GM12872 (cell line): ENCODE results near the gene PLXDC2.

Experiments
- TF ChIP-seq, protein P1 (sequence below): IDR thresholded peaks from 3 replicates; pipeline ENCODE4 v1.5.1; 2011; ENCODE audit warnings: low read depth, mild to moderate bottlenecking, low read length, moderate library complexity; ENCODE audit not compliant: insufficient read depth

PLXDC2 gene

DNA sequence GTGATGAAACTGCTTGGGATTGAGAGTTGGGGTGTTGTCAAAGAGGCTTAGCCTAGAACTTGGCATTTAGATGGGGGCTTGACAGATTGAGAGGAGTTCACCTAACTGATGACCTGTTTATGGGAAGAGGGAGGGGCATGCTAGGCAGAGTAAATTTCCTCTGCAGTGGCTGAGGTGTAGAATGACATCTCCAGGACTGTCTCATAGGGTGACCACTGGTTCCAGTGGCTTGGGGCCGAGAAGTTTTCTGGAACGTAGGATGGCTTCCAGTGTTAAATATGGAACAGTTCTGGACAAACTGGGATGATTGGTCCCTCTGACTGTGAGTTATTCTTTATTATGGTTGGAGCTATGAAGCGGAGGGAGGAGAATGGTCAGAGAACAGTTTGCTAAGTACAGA, 186.4 kb downstream of the PLXDC2 start:
- TF ChIP-seq, protein P1, sequence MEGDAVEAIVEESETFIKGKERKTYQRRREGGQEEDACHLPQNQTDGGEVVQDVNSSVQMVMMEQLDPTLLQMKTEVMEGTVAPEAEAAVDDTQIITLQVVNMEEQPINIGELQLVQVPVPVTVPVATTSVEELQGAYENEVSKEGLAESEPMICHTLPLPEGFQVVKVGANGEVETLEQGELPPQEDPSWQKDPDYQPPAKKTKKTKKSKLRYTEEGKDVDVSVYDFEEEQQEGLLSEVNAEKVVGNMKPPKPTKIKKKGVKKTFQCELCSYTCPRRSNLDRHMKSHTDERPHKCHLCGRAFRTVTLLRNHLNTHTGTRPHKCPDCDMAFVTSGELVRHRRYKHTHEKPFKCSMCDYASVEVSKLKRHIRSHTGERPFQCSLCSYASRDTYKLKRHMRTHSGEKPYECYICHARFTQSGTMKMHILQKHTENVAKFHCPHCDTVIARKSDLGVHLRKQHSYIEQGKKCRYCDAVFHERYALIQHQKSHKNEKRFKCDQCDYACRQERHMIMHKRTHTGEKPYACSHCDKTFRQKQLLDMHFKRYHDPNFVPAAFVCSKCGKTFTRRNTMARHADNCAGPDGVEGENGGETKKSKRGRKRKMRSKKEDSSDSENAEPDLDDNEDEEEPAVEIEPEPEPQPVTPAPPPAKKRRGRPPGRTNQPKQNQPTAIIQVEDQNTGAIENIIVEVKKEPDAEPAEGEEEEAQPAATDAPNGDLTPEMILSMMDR: no peak

DNA sequence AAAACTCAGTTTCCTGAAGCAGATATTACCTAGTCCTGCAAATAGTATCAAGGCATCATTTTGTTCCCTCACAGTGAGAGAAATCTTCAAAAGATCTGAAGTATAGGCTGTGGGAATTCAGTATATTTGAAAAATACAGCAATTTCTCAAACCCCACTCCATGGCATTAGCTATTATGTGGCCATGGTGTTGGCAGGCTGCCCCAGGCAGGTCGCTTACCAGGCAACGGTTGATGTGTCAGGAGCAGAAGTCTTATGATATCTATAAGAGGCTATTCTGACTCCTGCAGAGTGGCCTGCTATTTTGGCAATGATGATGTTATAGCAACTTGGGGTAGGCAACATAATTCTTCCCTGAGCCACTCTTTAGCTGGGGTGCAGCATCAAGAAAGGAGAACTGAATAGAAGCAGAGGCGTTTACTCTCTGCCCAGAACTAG, 187.9 kb downstream of the PLXDC2 start:
- TF ChIP-seq, protein P1: no peak

DNA sequence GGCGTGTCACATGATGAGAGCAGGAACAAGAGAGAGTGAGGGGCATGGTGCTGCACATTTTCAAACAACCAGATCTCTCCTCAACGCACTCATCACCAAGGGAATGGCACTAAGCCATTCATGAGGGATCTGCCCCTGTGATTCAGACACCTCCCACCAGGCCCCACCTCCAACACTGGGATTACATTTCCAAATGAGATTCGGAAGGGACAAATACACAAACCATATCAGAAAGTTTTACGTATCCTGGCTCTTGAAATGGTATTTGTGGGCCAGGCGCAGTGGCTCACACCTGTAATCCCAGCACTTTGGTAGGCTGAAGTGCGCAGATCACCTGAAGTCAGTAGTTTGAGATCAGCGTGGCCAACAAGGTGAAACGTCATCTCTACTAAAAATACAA, 189.4 kb downstream of the PLXDC2 start:
- TF ChIP-seq, protein P1: no peak

DNA sequence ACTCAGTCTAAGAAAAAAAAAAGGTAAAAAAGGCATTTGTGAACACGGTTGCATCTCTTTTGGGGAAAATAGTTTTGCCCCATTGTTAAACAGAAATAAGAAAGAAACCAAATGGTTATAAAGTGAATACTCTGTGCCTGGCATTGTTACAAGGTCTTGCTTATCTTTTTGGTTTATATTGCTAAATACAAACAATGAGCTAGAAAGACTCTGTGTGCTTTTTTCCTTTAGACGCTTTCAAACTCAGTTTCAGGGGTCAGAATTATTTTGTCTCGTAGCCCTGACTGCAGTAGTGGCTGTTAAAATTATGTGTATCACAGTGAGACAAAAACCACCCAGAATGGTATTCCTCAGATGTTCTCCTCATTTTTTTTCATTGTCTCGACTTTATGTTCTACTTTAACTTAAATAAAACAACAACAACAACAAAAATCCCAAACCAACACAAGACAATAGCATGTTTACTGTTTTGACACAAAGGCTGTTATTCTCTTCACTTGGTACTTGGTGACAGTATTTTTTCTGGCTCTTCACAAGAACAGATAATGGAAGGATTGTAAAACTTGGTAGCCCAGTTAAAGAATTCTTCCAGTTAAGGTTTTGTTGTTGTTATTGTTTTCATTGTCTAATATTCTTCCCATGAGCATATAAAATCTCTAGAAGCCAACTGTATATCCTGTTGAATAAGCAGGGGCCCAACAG, 190.1 kb downstream of the PLXDC2 start:
- TF ChIP-seq, protein P1: no peak

DNA sequence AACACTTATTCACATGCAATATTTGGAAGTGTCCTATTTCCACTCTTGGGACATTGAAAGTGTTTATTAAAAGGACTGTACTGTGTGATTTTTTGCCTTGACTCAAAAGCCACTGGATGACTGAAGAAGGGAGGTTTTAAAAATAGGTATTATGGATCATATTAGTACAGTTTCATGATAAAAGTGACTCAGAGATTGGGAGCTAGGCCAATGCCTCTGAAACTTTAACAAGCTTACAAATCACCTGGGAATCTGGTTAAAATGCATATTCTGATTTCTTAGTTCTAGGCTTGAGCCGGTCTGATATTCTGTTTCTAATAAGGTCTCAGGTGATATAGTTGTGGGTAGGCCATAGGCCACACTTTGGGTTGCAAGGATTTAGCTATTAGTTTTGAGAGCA, 191.2 kb downstream of the PLXDC2 start:
- TF ChIP-seq, protein P1: no peak

DNA sequence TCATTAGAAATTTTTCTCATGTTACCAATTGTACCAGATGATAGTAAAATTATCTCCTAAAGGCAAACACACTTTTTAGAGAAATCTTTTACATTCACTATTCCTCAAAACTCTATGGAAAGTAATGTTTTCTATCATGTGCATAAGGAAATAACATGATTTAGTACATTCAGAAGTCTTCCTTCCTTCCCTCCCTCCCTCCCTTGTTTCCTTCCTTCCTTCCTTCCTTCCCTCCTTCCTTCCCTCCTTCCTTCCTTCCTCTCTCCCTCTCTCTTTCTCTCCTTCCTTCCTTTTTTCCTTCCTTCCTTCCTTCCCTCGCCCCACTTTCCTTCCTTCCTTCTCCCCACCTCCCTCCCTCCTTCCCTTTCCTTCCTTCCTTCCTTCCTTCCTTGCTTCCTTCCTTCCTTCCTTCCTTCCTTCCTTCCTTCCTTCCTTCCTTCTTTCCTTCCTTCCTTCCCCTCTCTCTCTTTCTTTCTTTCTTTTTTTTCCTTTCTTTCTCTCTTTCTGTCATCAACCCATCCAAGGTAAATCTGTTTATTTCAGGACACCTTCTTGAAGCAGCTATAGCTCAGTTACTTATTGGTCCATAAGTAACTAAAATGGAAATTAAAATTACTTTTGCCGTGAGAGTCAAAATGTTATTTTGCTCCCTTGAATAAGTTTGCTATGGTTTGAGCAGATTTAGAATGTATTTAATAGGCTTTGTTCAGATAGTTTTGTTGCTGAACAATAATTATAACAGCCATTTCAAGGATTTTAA, 197.9 kb downstream of the PLXDC2 start:
- TF ChIP-seq, protein P1: no peak

DNA sequence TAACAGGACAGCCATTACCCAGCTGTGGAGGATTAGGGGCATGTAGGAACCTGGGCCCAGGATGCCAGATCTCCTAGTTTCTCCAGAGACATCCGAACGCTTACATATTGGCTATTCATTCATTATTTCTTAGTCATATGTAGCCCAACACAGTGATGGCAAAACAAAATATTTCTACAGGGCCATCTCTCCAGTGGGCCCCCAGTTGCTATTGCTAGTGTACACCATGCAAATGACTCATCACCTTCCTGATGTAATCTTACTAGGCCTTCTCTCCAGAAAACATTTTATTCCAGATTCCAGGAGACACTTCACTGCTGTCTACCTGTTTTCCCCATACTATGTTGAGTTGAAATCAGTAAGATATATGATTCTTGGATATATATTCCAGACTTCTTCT, 201.7 kb downstream of the PLXDC2 start:
- TF ChIP-seq, protein P1: no peak
